Retina (tissue), 1 donor: ENCODE data around the gene GOLGB1.

Source experiments
- DNase-seq: peaks from one replicate; pipeline ENCODE4 v3.0.0-alpha.2; 2016

Gene GOLGB1

DNA sequence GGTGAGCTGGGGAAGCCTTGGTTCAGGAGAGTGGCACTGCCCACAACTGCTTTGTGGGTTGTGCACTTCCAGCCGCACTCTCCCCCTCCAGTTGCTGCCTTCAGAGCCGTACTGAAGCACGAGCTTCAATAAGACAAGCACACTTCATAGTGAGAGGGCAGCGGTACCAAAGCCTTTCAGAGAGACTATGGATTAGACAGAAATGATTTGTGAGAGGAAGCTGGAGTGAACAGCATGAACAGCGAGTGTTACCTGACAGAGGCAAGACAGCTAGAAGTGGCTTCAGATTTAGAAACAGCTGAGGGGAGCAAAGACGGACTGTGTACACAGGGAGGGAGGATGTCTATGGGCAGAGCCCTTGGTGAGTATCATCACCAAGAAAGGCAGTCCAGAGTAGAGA, 119.9 kb downstream of the GOLGB1 start:
- no peak for DNase-seq

DNA sequence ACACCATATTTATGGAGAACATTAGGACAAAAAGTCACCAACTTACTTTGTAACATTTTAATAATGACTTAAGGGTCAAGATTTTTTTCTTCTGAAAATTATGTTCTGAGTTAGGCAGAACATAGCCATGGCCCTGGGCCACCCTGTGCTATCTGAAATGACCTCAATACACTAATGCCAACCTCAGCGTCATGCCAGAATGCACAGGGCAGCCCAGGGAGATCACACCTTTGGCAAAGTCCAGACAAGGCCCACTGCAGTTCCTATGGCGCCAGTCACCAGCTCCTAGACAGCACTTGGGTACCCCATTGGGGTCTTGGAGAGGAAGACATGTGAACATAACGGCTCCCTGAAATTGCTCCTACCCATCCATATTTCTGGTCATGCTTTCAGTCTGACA, 121.9 kb downstream of the GOLGB1 start:
- DNase-seq = no peak

DNA sequence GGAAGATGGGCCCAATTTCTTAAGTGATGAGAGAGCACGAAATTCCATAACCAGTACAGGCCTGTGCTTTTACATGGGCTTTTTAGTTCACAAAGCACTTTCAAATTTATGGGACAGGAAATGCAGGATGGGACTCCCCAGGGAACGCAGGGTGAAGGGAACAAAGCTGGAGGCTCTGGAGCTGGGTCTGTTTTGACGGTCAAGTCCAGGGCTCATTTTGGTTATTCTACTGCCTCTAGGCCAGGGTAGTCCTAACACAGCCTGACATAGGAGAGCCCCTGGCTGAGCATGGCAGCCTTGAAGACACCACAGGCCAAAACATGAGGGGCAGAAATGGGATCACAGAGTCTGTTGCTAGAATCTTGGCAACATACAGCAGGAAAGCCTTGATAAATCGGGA, 122.3 kb downstream of the GOLGB1 start:
- no peak for DNase-seq

DNA sequence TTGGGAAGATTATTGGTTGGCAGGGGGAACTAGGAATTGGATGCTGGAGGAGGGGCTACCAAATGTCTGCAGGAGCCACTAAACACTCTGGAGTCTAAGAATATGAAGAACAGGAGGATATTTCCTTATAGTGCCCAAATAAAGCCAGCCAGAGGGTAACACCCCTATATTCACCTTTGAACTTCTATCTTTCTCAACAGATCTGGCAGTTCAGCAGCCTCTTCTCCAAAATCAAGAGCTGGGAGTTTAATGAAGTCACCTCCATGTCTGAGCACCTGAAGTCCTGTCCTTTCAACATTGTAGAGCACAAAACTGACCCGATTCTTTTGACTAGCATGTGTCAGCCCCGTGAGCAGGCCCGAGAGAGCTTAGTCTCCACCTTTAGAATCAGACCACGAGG, 123.0 kb downstream of the GOLGB1 start:
- DNase-seq = no peak

DNA sequence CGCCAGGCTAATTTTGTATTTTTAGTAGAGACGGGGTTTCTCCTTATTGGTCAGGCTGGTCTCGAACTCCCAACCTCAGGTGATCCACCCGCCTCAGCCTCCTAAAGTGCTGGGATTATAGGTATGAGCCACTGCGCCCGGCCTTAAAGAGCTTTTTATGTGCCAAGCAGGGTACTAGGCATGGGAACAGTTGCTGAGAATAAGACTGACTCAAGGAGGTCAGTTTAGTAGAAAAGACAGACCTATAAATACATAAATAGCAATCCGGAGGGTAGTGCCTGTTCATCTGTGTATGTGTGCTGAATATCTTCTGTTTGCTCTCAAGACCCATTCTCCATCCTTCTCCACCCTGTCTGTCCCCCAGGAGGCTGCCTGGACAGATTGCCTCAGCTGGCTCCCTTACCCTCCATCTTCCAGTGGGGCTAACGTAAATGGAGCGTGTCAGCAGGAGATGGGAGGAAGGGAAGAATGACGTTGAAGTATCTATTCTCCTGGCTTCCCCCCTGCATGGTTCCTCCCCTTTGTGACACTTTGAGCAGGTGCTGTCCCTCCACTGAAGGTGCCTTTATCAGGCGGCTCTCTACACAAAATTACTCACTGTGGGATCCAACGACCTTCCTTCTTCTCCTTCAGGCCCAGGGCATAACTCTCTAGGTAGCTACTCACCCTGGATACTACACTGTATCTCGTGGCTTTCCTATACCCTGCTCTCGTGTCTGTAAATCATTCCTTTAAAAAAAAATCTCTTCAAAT, 125.2 kb downstream of the GOLGB1 start:
- DNase-seq = no peak

DNA sequence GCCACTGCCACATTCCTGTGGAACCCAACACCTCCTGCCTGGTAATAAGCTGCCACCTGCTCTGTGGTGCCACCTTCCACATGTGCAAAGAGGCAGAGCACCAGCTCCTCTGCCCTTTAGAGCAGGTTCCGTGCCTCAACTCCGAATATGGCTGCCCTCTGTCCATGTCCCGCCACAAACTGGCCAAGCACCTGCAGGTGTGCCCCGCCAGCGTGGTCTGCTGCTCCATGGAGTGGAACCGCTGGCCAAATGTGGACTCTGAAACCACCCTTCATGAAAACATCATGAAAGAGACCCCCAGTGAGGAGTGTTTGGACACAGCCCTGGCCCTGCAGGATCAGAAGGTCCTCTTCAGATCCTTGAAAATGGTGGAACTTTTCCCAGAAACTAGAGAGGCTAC, 128.1 kb downstream of the GOLGB1 start:
- DNase-seq = no peak

DNA sequence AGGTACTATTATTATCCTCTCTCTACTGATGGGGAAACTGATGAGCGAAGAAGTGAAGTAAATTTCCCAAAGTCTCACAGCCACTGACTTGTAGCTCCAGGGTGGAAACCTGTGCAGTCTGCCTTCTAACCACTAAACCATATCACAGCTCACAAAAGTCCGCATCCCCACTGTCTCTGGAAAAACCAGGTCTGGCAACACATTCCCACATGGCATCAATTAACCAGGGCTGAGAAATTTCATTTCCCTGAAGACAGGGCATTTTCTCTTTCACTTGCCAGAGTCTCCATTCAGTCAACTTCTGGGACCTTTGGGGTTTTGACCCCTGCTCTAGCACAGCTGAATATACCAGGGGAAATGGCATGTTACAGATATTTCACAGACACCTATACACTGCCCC, 129.8 kb downstream of the GOLGB1 start:
- no peak for DNase-seq
